Neural progenitor cell (in vitro differentiated cells): ENCODE results near the gene TMEM130.

Experiments
- CTCF ChIP-seq: fragments of 200-600 bp; sonication (generic); IDR thresholded peaks from 2 replicates; pipeline ENCODE4 v1.5.1; 2017; ENCODE audit warnings: antibody characterized with exemption, mild to moderate bottlenecking
- EZH2 ChIP-seq: fragments of 200-600 bp; sonication (generic); IDR thresholded peaks from 2 replicates; pipeline ENCODE4 v1.6.1; 2017; ENCODE audit warnings: antibody characterized with exemption, mild to moderate bottlenecking, moderate library complexity
- EZH2phosphoT487 ChIP-seq: fragments of 200-600 bp; sonication (generic); IDR thresholded peaks from 2 replicates; pipeline ENCODE4 v1.6.1; 2017; ENCODE audit warnings: antibody characterized with exemption

GRCh38 chr7:98917331-98917730 is 47.5 kb upstream of the TMEM130 start:
- TF ChIP-seq CTCF: no peak
- TF ChIP-seq EZH2phosphoT487: no peak
- TF ChIP-seq EZH2: no peak
